HG02981 (cell line): Measurements from ENCODE around the gene TUBB4A.
"Not testable (repeated sequence)": the region's sequence is repeated elsewhere in the genome, so short reads cannot be mapped to it uniquely, and the experiment has no call there.

Experiments
- ATAC-seq: cut with Tn5 transposase; IDR thresholded peaks from one replicate; pipeline ENCODE4 v1.9.1; 2021; ENCODE audit warnings: mild to moderate bottlenecking, moderate library complexity; ENCODE audit not compliant: unreplicated experiment

TUBB4A gene

DNA sequence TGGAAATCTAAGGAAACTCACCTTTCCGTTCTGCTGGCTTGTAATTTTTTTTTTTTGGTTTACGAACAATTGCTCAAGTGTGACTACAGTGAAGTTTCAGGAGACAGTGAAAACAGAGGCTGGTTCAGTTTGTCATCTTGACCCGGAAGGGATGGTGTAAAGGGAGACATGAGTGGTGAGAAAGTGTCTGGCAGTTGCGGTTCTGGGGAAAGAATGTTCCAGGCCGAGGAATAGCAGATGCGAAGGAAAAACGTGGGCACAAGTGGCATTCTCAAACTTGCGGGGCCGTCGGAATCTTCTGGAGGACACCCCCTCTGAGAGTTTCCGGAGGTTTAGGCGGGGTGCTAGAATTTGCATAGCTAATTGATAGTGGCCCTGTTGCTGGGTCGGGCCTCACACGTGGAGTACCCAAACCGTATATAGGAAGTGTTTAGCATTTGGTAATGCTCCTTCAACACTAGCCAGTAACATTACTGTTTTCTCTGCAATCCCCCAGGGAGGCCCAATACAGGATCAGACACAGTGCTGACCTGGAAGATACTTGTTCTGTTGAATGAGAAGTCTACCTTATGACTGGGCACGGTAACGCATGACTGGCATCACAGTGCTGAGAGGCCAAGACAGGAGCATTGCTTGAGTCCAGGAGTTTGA is 25.9 kb upstream of the TUBB4A start:
- ATAC-seq: peak; percentile 58

DNA sequence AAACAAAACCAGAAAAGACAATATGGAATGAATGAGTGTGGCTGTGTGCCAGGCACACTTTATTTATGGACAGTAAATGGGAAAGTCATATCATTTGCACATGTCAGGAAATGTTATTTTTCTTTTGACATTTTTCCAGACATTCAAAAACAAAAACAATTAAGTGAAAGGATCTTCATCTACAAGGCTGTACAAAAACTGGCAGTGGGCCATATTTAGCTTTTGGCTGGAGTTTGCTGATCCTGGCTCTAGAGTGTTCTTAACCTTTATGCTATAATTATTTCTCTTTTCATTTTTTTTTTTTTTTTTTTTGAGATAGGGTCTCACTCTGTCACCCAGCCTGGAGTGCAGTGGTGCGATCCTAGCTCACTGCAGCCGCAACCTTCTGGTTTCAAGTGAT is 22.2 kb upstream of the TUBB4A start:
- ATAC-seq: no peak

DNA sequence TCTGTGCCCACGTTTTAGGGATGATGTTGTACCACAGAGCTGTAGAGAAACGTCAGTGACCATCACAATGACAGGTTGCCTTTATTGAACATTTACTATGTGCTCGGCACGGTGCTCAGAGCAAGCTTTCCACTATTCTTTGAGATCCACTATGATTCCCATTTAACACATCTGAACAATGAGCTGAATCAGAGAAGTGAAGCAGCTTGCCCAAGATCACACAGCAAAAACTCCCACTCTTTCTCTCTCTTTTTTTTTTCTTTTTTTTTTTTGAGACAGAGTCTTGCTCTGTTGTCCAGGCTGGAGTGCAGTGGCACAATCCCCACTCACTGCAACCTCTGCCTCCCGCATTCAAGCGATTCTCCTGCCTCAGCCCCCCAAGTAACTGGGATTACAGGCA is 20.6 kb upstream of the TUBB4A start:
- no peak for ATAC-seq

- ATAC-seq: peak; percentile 38
These were observed 19.9 kb upstream of the TUBB4A start for GRCh38 chr19:6521718-6522646.

GRCh38 chr19:6519289-6519688 is 17.2 kb upstream of the TUBB4A start:
- no peak for ATAC-seq

GRCh38 chr19:6518145-6518911 is 16.2 kb upstream of the TUBB4A start:
- no peak for ATAC-seq

DNA sequence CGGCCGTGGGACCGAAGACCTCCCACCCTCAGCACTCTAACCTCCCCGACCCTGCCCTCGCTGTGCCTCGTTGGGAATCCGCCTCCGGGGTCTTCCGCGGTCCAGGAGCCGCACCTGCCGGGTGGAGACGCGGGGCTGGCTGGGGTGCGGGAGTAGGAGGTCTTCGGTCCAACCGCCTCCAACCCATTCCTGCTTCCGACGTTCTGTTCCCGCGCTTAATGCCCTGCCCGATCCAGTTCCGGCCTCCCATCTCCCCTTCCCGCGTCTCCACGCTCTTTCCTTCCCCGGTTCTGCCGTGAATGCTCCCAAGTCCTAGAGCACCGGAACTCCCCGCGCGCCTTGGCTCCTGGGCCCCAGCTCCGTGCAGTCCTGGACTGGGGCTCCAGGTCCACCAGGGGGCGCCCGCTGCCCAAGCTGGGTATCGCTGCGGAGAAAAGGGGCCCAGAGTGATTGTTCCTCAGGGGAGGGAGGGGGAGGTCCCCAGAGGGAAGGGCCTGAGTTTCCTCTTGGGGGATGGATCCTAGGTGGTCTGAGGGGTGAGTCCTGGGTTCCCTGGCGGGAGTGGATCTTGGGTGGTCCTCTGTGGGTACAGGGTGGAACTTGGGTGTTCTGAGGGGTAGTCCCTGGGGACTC is 14.7 kb upstream of the TUBB4A start:
- peak; percentile 34 for ATAC-seq

DNA sequence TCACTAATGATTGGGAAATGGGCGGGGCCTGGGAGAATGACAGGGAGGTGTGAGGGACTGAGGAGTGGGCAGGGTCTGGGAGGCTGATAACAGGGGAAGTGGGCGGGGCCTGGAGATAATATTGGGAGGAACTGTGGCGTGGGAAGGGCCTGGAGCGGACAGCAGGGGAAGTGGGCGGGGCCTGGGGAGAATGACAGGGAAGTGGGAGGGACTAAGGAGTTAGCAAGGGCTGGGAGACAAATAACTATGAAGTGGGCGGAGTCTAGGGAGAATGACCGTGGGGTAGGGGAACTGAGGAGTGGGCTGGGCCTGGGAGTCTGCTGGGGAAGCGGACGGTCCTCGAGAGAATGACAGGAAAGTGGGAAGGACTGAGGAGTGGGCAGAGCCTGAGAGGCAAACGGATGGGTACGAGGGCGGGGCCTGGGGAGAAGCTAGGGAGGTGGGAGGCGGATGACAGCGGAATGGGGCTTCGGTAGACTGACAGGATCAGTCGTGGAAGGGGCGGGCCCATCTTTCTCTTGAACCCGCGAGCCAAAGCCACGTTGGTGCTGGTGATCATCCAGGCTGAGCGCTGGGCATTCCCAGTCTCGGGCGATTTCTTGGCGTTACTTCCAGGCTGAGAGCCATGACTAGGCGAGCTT is 14.0 kb upstream of the TUBB4A start:
- peak; percentile 36 for ATAC-seq

DNA sequence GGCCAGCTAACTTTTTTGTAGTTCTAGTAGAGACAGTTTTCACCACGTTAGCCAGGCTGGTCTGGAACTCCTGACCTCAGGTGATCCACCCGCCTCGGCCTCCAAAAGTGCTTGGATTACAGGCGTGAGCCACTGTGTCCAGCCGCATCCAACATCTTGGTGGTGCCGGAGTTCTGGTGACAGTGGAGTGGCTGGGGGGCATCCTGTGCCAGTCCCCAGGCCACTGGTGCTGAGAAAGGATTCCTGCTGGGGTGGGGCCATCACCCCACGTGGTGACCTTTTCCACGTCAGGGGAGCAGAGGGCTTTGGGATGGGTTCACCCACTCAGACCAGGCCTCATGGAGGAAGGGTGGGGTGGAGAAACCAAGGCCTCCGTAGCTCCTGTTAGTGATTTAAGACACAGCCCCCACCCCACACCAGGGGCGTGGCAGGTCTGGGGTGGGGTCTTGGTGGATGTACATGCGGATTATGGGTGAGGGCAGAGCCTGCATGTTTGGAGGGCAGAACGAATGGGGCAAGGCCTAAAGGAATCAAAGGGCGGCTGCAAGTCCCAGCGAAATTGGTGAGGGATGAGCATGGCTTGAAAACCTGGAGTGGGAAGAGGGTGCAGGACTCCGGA is 12.9 kb upstream of the TUBB4A start:
- ATAC-seq: no peak

GRCh38 chr19:6514089-6514488 is 12.0 kb upstream of the TUBB4A start:
- no peak for ATAC-seq

- no peak for ATAC-seq
These were observed 8.5 kb upstream of the TUBB4A start for GRCh38 chr19:6510618-6511017.

DNA sequence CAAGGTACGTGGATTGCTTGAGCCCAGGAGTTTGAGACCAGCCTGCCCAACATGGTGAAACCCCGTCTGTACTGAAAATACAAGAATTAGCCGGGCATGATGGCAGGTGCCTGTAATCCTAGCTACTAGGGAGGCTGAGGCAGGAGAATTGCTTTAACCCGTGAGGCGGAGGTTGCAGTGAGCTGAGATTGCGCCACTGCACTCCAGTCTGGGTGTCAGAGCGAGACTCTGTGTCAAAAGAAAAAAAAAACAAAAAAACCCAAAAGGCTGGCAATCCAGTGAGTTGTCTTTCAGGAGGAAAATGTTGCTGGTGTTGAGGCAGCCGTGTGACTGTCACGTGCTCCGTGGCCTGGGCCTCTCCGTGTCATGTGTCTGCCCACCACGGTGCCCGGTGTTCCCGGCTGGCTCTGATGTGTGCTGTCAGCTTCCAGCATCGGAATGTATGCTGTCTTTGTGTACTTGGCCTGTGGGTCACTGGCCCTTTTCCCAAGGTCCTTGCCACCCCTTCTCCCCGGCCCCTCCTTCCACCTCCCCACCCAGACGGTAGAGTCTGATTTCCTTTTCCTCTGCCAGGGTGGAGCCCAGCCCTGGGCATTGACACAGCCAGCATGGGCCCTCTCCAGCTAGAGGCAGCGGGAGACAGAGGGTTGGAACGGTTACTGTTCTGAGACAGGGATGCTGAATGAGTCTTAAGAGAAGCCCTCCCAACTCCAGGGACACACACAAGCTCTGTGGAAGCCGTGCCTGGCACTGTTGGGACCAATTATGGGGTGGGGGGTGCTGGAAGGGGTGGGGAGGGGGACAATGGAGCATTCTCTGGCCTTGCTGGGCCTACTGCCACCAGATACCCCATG is 7.2 kb upstream of the TUBB4A start:
- no peak for ATAC-seq

GRCh38 chr19:6508028-6508771 is 6.1 kb upstream of the TUBB4A start:
- ATAC-seq: not testable (repeated sequence)

GRCh38 chr19:6503407-6504201 is 1.5 kb upstream of the TUBB4A start:
- ATAC-seq: no peak

- no peak for ATAC-seq
These were observed 1.0 kb downstream of the TUBB4A start for GRCh38 chr19:6500837-6501739.

DNA sequence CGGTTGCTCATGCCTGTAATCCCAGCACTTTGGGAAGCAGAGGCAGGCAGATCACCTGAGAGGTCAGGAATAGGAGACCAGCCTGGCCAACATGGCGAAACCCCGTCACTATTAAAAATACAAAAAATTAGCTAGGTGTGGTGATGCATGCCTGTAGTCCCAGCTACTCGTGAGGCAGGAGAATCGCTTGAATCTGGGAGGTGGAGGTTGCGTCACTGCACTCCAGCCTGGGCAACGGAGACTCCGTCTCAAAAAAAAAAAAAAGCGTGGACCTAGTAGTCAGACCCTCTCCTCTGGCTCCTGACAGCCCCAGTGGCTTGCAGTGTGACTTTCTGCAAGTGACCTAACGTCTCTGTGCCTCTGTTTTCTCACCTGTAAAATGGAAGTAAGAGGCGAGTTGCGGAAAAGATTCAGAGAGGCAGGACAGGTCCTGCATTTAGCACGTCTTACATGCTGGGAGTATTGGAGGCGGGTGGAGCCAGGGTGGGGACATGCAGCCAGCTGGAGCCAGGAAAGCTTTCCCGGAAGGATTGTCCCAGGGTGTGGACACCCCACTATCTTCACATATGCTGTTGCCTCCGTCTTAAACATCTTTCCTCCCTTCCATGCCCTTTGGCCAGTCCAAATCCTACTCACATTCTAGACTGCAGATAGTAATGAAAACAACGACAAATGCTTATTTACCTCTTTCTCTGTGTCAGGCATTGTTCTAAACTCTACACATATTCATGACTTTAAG is 2.9 kb downstream of the TUBB4A start:
- no peak for ATAC-seq
